ENCODE results near the gene DDB1.

Gene DDB1

GRCh38 chr11:61332281-61332796, 566 bp downstream of the DDB1 start:
- TF ChIP-seq CTCF (IDR thresholded peaks at IDR 0.05) = no peak
- H3K4me1 Mint-ChIP-seq = peaks cover 59% of the 10 kb centered on the region
- H3K27ac Mint-ChIP-seq = peak overlapping the region; percentile 79
- no peak for DNase-seq
- H3K36me3 Mint-ChIP-seq (ENCODE audit: low read depth) = peaks cover 25% of the 10 kb centered on the region
- no peaks in the 10 kb centered on the region for H3K9me3 Mint-ChIP-seq
- peak overlapping the region; percentile 95 for H3K4me3 Mint-ChIP-seq
- H3K27me3 Mint-ChIP-seq (ENCODE audit: low read depth, poor library complexity) = no peaks in the 10 kb centered on the region

- Mint-ChIP-seq H3K36me3 (ENCODE audit: low read depth) (peaks cover 25% of the 10 kb centered on the region), H3K4me3 (peak overlapping the region; percentile 95), H3K9me3 (no peaks in the 10 kb centered on the region), H3K27me3 (ENCODE audit: low read depth, poor library complexity) (no peaks in the 10 kb centered on the region), H3K27ac (peak overlapping the region; percentile 79), H3K4me1 (peaks cover 52% of the 10 kb centered on the region)
- DNase-seq = no peak
- TF ChIP-seq CTCF (IDR thresholded peaks at IDR 0.05) = no peak
Observed at GRCh38 chr11:61331651-61332050, 1.3 kb downstream of the DDB1 start.

GRCh38 chr11:61329871-61330270, 3.0 kb downstream of the DDB1 start:
- Mint-ChIP-seq H3K27me3 (ENCODE audit: low read depth, poor library complexity) (no peaks in the 10 kb centered on the region), H3K36me3 (ENCODE audit: low read depth) (peaks cover 42% of the 10 kb centered on the region), H3K4me1 (peaks cover 38% of the 10 kb centered on the region), H3K27ac (no peak overlapping the region), H3K9me3 (no peaks in the 10 kb centered on the region), H3K4me3 (no peak overlapping the region)
- no peak for DNase-seq
- TF ChIP-seq CTCF (IDR thresholded peaks at IDR 0.05) = no peak

- Mint-ChIP-seq H3K27me3 (ENCODE audit: low read depth, poor library complexity) (no peaks in the 10 kb centered on the region), H3K9me3 (no peaks in the 10 kb centered on the region), H3K4me3 (no peak overlapping the region), H3K27ac (peak overlapping the region; percentile 42), H3K4me1 (peaks cover 23% of the 10 kb centered on the region), H3K36me3 (ENCODE audit: low read depth) (peaks cover 54% of the 10 kb centered on the region)
- TF ChIP-seq CTCF (IDR thresholded peaks at IDR 0.05) = no peak
- no peak for DNase-seq
Observed at GRCh38 chr11:61328351-61328750, 4.6 kb downstream of the DDB1 start.

GRCh38 chr11:61327669-61328071, 5.2 kb downstream of the DDB1 start:
- peaks cover 60% of the 10 kb centered on the region for H3K36me3 Mint-ChIP-seq (ENCODE audit: low read depth)
- no peak for DNase-seq
- H3K4me1 Mint-ChIP-seq = peaks cover 21% of the 10 kb centered on the region
- no peak overlapping the region for H3K4me3 Mint-ChIP-seq
- H3K27ac Mint-ChIP-seq = no peak overlapping the region
- no peak for TF ChIP-seq CTCF (IDR thresholded peaks at IDR 0.05)
- no peaks in the 10 kb centered on the region for H3K9me3 Mint-ChIP-seq
- H3K27me3 Mint-ChIP-seq (ENCODE audit: low read depth, poor library complexity) = no peaks in the 10 kb centered on the region

- no peak for TF ChIP-seq CTCF (IDR thresholded peaks at IDR 0.05)
- Mint-ChIP-seq H3K27ac (no peak overlapping the region), H3K27me3 (ENCODE audit: low read depth, poor library complexity) (no peaks in the 10 kb centered on the region), H3K9me3 (no peaks in the 10 kb centered on the region), H3K4me3 (no peak overlapping the region), H3K36me3 (ENCODE audit: low read depth) (peaks cover 78% of the 10 kb centered on the region), H3K4me1 (peaks cover 2% of the 10 kb centered on the region)
- no peak for DNase-seq
Observed at GRCh38 chr11:61325649-61326414, 7.1 kb downstream of the DDB1 start.
